Esophagus muscularis mucosa (tissue), 4 donors: ENCODE results near the gene CHD2. TPM values are rescaled to one million over a fixed set of nuclear protein-coding genes. Genes with fewer than 3 reads are reported as not detected.

Source experiments
- DNase-seq: peaks from one replicate; pipeline ENCODE4 v3.0.0-alpha.2; 2017; ENCODE audit errors: extremely low spot score
- H3K27ac ChIP-seq, 4 donors: fragments of 200-600 bp; sonication (generic); replicated peaks in 1 of 4; 1 replicate in 3 of 4; 2 replicates in 1 of 4; pipeline ENCODE4 v1.5.1; 2016 to 2019; ENCODE audit warnings: mild to moderate bottlenecking in 1 of 4
- H3K27me3 ChIP-seq, 4 donors: fragments of 200-600 bp; sonication (generic); one replicate each; pipeline versions ENCODE4 v1.5.1 to v1.6.0; 2016 to 2019
- H3K36me3 ChIP-seq, 4 donors: fragments of 200-600 bp; sonication (generic); one replicate each; pipeline ENCODE4 v1.5.1; 2016 to 2019
- H3K4me1 ChIP-seq, 4 donors: fragments of 200-600 bp; sonication (generic); one replicate each; pipeline ENCODE4 v1.5.1; 2016 to 2019
- H3K4me3 ChIP-seq, 4 donors: fragments of 200-600 bp; sonication (generic); 1 replicate in 2 of 4; 2 replicates in 2 of 4; pipeline ENCODE4 v1.5.1; 2016 to 2019; ENCODE audit warnings: mild to moderate bottlenecking in 4 of 4, moderate library complexity in 1 of 4
- H3K9me3 ChIP-seq, 4 donors: fragments of 200-600 bp; sonication (generic); 1 replicate in 3 of 4; 2 replicates in 1 of 4; pipeline ENCODE4 v1.5.1; 2016 to 2019
- EP300 ChIP-seq: sonication (generic); formaldehyde crosslinking; IDR thresholded peaks from one replicate; pipeline ENCODE4 v1.6.1; 2017; ENCODE audit warnings: antibody characterized with exemption
- POLR2A ChIP-seq: fragments of 450-650 bp; IDR thresholded peaks from one replicate; pipeline ENCODE4 v1.6.1; 2017; ENCODE audit warnings: antibody characterized with exemption, moderate library complexity, mild to moderate bottlenecking, low read depth
- POLR2AphosphoS5 ChIP-seq, 2 donors: sonication (generic); formaldehyde crosslinking; IDR thresholded peaks; one replicate each; pipeline ENCODE4 v1.6.1; 2017; ENCODE audit warnings: antibody characterized with exemption in 2 of 2
- WGBS: methylation state at CpG from one replicate; pipeline ENCODE4 v1.1.5; 2018; 5-methylcytosine and 5-hydroxymethylcytosine counted together
- intact Hi-C: fragments of 100-400 bp; cut with DNase I; formaldehyde crosslinking; loops from one replicate; pipeline ENCODE4 v1.15.1; 2023
- total RNA-seq, 4 donors: library from RNA; depleted of rRNA; stranded (reverse); fragments of >200 nt; gene quantifications; one replicate each; pipeline versions ENCODE4 v1.1.0 to v1.2.1, GENCODE V29; 2016
- TF ChIP-seq, protein P1 (sequence below), 3 experiments: fragments of 200-600 bp in 2 of 3; fragments of 450-650 bp in 1 of 3; sonication (generic) in 2 of 3; IDR thresholded peaks; one replicate each; pipeline ENCODE4 v1.5.1; 2017 to 2019; ENCODE audit warnings: antibody characterized with exemption in 3 of 3, mild to moderate bottlenecking in 2 of 3, moderate library complexity in 1 of 3

The CHD2 gene
- total RNA-seq, 4 donors from 2014 or later: 54.3 to 86.0 (median 62.8) TPM

DNA sequence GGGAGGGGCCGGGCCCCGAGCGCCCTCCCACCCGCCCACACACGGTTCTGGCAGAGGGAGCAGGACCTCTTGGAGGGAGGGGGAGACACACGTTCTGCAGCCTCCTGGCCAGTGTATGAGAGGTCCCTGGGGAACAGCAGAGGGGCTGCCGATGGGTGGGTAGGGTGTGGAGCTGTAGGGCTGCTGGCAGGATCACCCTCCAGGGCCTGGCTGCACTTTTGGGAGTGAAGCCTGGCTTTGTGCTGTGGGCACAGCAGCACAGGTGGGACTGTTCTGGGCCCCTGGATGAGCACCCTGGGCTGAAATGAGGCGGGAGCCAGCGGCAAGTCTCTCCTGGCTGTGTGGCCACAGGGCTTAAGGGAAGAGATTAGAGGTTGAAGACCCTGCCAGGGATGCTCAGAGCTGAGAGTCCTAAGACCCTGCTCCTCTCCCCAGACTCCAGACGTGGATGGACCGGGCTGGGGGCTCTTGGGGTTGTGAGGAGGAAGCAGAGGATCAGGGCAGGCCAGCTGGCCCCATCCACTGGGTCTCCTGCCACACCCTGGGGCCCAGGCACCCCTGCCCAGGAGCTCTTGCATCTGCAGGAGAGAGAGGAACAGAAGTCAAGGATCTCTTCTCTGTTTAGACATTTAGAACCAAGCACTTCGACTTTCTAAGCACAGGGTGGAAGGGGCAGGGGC is 143.6 kb downstream of the CHD2 start:
- intact Hi-C loops: no loop called here
- peaks cover 3 to 45% (median 42%) of the 10 kb centered on the region in 4 donors for H3K4me1 ChIP-seq
- no peak overlapping the region for H3K4me3 ChIP-seq
- TF ChIP-seq EP300: no peak
- TF ChIP-seq POLR2A: no peak
- no peak for TF ChIP-seq POLR2AphosphoS5 (IDR thresholded peaks at IDR 0.05)
- TF ChIP-seq, protein P1, sequence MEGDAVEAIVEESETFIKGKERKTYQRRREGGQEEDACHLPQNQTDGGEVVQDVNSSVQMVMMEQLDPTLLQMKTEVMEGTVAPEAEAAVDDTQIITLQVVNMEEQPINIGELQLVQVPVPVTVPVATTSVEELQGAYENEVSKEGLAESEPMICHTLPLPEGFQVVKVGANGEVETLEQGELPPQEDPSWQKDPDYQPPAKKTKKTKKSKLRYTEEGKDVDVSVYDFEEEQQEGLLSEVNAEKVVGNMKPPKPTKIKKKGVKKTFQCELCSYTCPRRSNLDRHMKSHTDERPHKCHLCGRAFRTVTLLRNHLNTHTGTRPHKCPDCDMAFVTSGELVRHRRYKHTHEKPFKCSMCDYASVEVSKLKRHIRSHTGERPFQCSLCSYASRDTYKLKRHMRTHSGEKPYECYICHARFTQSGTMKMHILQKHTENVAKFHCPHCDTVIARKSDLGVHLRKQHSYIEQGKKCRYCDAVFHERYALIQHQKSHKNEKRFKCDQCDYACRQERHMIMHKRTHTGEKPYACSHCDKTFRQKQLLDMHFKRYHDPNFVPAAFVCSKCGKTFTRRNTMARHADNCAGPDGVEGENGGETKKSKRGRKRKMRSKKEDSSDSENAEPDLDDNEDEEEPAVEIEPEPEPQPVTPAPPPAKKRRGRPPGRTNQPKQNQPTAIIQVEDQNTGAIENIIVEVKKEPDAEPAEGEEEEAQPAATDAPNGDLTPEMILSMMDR (IDR thresholded peaks at IDR 0.05): no peak
- H3K27ac ChIP-seq: peak overlapping the region; percentile 2 to 40 (median 36)
- H3K27me3 ChIP-seq: no peaks in the 10 kb centered on the region
- DNase-seq: no peak
- peaks cover 0 to 9% (median 1%) of the 10 kb centered on the region in 4 donors for H3K9me3 ChIP-seq
- WGBS: 39% methylated on average over 12 of the region's 12 CpGs
- H3K36me3 ChIP-seq: peaks cover 25 to 71% (median 47%) of the 10 kb centered on the region in 4 donors

DNA sequence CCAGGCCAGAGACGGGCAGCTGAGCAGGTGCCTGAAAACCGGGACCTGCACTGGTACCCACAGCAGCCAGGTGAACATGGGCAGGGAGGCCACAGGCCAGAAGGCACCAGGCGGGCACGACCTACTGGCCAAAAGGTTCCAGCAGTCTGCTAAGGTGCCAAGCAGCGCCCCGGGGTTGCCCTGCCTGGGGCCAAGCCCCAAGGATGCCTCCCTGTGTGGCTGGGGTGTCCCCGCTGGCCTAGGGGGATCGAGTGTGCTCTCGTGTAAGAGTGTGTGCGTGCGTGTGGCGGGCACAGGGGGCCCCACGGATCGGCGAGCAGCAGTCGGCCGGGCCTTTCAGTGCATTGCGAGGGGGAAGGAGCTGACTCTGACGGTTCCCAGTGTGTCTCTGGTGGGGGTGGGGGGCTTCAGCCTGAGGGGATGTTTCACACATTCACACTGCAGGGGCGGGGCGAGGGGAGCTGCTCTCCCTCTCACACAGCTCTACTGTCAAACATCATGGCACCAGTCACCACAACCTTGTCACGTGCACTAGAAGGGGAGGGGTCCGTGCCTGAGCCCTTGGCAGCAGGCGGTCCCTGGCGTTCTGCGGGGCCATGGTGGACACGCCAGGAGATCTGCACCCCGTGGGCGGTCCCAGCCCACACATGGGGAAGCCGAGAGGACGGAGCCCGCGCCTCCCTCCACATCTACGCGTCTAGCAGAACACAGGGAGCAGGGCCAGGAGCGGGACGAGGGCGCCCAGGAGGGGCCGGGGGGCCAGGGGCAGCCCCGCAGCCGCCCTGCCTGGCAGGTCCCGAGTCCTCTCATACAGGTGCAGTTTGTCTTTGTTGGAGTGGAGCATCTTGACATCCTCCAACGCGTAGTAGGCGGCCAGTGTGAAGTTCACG is 144.4 kb downstream of the CHD2 start:
- DNase-seq: no peak
- intact Hi-C loops: no loop called here

DNA sequence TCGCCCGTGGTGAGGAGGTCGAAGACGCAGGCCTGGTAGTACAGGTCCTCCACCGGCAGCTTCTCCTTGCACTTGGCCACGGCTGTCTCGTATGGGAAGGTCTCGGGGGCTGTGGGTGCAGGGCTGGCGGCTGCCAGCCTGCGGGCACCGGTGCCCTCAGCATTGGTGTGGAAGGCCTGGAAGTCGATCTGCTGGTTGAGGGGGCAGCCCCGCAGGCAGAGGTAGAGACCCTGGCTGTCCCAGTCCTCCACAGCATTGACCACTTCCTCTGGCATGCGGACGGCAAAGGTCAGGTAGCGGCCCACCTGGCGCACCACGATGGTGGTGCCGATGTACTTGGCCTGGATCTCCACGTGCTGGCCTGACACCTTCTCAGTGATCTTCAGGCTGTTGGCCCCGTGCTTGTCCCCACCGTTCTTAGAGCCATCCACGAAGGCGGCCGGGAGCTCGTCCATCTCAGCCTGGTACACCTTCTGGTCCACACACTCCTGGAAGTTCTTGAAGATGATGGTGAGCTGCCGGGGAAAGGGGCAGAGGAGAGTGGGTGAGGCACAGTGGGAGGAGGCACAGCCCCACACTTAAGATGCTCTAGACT is 145.2 kb downstream of the CHD2 start:
- Histone ChIP-seq H3K4me1 (peaks cover 3 to 60% (median 57%) of the 10 kb centered on the region in 4 donors), H3K27me3 (no peaks in the 10 kb centered on the region), H3K36me3 (peaks cover 25 to 86% (median 58%) of the 10 kb centered on the region in 4 donors), H3K27ac (peak overlapping the region in 3 of 4 donors; percentile 33 to 40 (median 38)), H3K4me3 (no peak overlapping the region), H3K9me3 (peaks cover 0 to 9% (median 1%) of the 10 kb centered on the region in 4 donors)
- intact Hi-C loops: no loop called here
- DNase-seq: no peak
- 88% methylated on average over 11 of the region's 27 CpGs for WGBS
- no peak for TF ChIP-seq POLR2A
- TF ChIP-seq EP300: no peak
- TF ChIP-seq, protein P1 (IDR thresholded peaks at IDR 0.05): no peak
- no peak for TF ChIP-seq POLR2AphosphoS5 (IDR thresholded peaks at IDR 0.05)

More for the DNA sequence above, 144.4 kb downstream of the CHD2 start:
- TF ChIP-seq, protein P1 (IDR thresholded peaks at IDR 0.05): no peak
- no peak for TF ChIP-seq EP300
- no peak for TF ChIP-seq POLR2AphosphoS5 (IDR thresholded peaks at IDR 0.05)
- TF ChIP-seq POLR2A: no peak
- Histone ChIP-seq H3K36me3 (peaks cover 25 to 79% (median 54%) of the 10 kb centered on the region in 4 donors), H3K9me3 (peaks cover 0 to 9% (median 1%) of the 10 kb centered on the region in 4 donors), H3K4me1 (peaks cover 3 to 53% (median 50%) of the 10 kb centered on the region in 4 donors), H3K27ac (peak overlapping the region; percentile 2 to 40 (median 36)), H3K4me3 (no peak overlapping the region), H3K27me3 (no peaks in the 10 kb centered on the region)
- 68% methylated on average over 13 of the region's 46 CpGs for WGBS

DNA sequence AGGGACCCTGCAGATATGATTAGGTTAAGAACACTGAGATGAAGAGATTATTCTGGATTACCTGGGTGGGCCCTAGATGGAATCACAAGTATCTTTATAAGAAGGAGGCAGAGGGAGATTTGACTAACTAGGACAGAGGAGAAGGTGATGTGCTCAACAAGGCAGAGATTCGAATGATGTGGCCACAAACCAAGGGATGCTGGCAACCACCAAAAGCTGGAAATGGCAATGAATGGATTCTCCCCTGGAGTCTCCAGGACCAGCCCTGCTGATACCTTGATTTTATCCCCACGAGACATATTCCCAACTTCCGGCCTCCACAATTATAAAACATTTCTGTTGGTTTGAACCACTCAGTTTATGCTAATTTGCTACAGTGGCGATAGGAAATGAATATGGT is 146.0 kb downstream of the CHD2 start:
- no peak overlapping the region for H3K27ac ChIP-seq
- WGBS: 94% methylated on average over 4 of the region's 4 CpGs
- H3K4me1 ChIP-seq: peaks cover 3 to 68% (median 66%) of the 10 kb centered on the region in 4 donors
- TF ChIP-seq POLR2A: no peak
- TF ChIP-seq POLR2AphosphoS5 (IDR thresholded peaks at IDR 0.05): no peak
- TF ChIP-seq, protein P1 (IDR thresholded peaks at IDR 0.05): no peak
- no peak for TF ChIP-seq EP300
- intact Hi-C loops: no loop called here
- H3K36me3 ChIP-seq: peaks cover 32 to 94% (median 66%) of the 10 kb centered on the region in 4 donors
- peaks cover 0 to 9% (median 1%) of the 10 kb centered on the region in 4 donors for H3K9me3 ChIP-seq
- no peak for DNase-seq
- H3K27me3 ChIP-seq: no peaks in the 10 kb centered on the region
- H3K4me3 ChIP-seq: no peak overlapping the region
